IMR-90 (cell line): ENCODE results near the gene IRF4. TPM values are rescaled to one million over a fixed set of nuclear protein-coding genes. Genes with fewer than 3 reads are reported as not detected.
A peak's percentile ranks its signal among the peaks of the same experiment; 100 is the strongest.

Source experiments
- ATAC-seq: fragments of 200-7000 bp; cut with Tn5 transposase; 2 replicates; pipeline ENCODE4 v1.9.1; 2020; ENCODE audit warnings: low read depth, mild to moderate bottlenecking, moderate library complexity
- BruUV-seq: library from RNA; stranded (reverse); fragments of 400-500 nt; replicated peaks from 2 replicates; lab custom pipeline; 2021; lab: Mats Ljungman, UMichigan
- CTCF ChIA-PET: fragments of 300-600 bp; formaldehyde crosslinking; extraction: SDS; loops from one replicate; lab custom pipeline; 2021; ENCODE audit warnings: antibody characterized with exemption; lab: Yijun Ruan, JAX
- POLR2A ChIA-PET: fragments of 300-600 bp; sonication (Branson Sonifier 250); formaldehyde crosslinking; loops from one replicate; lab custom pipeline; 2022; ENCODE audit warnings: antibody characterized with exemption; ENCODE audit not compliant: unreplicated experiment; lab: Charles Lee
- DNase-seq: peaks from one replicate; pipeline ENCODE4 v3.0.0; 2013
- H2AFZ ChIP-seq: replicated peaks from 2 replicates; pipeline ENCODE3; 2013; ENCODE audit warnings: low read length, mild to moderate bottlenecking; ENCODE audit not compliant: poor library complexity
- H2AK5ac ChIP-seq: 2 replicates; pipeline ENCODE4 v1.6.1; 2013; ENCODE audit warnings: low read depth, low read length, inconsistent platforms
- H2AK9ac ChIP-seq: replicated peaks from 2 replicates; pipeline ENCODE3; 2013; ENCODE audit warnings: mild to moderate bottlenecking, low read depth, low read length, moderate library complexity; ENCODE audit not compliant: poor library complexity
- H2BK120ac ChIP-seq: 2 replicates; pipeline ENCODE4 v1.6.1; 2013; ENCODE audit warnings: low read depth, low read length, inconsistent platforms
- H2BK15ac ChIP-seq: 3 replicates; pipeline ENCODE4 v1.6.1; 2013; ENCODE audit warnings: low read depth, low read length, inconsistent platforms
- H2BK20ac ChIP-seq: 2 replicates; pipeline ENCODE4 v1.6.1; 2013; ENCODE audit warnings: low read depth, mild to moderate bottlenecking, inconsistent platforms, low read length, moderate library complexity
- H2BK5ac ChIP-seq: 2 replicates; pipeline ENCODE4 v1.6.1; 2013; ENCODE audit warnings: mild to moderate bottlenecking, low read depth, low read length, inconsistent platforms; ENCODE audit not compliant: poor library complexity, severe bottlenecking
- H3K14ac ChIP-seq: replicated peaks from 2 replicates; pipeline ENCODE4 v1.6.1; 2013; ENCODE audit warnings: low read depth, low read length, inconsistent platforms
- H3K18ac ChIP-seq: 2 replicates; pipeline ENCODE4 v1.6.1; 2013; ENCODE audit warnings: low read depth, low read length, control low read depth
- H3K23ac ChIP-seq: 2 replicates; pipeline ENCODE4 v1.6.1; 2013; ENCODE audit warnings: low read depth, low read length, inconsistent platforms
- H3K27ac ChIP-seq: 2 replicates; pipeline ENCODE4 v1.5.1; 2013; ENCODE audit warnings: mild to moderate bottlenecking, control low read depth, low read length; ENCODE audit not compliant: insufficient read depth
- H3K27me3 ChIP-seq: 2 replicates; pipeline ENCODE4 v1.6.1; 2013; ENCODE audit warnings: low read length; ENCODE audit not compliant: control insufficient read depth, insufficient read depth
- H3K36me3 ChIP-seq: 2 replicates; pipeline ENCODE4 v1.6.1; 2013; ENCODE audit warnings: low read length, mixed read lengths; ENCODE audit not compliant: control insufficient read depth, insufficient read depth
- H3K4ac ChIP-seq: 2 replicates; pipeline ENCODE4 v1.6.1; 2013; ENCODE audit warnings: low read depth, low read length, inconsistent platforms
- H3K4me1 ChIP-seq: 2 replicates; pipeline ENCODE4 v1.6.1; 2013; ENCODE audit warnings: low read length, mixed read lengths; ENCODE audit not compliant: control insufficient read depth, insufficient read depth
- H3K4me2 ChIP-seq: 2 replicates; pipeline ENCODE4 v1.6.1; 2013; ENCODE audit warnings: low read depth, mild to moderate bottlenecking, control low read depth, low read length, moderate library complexity
- H3K4me3 ChIP-seq: 2 replicates; pipeline ENCODE4 v1.5.1; 2013; ENCODE audit warnings: low read depth, mild to moderate bottlenecking, control low read depth, low read length, moderate library complexity; ENCODE audit not compliant: insufficient read depth
- H3K56ac ChIP-seq: 2 replicates; pipeline ENCODE4 v1.6.1; 2013; ENCODE audit warnings: low read length, inconsistent platforms; ENCODE audit not compliant: insufficient read depth; ENCODE audit errors: extremely low read depth
- H3K79me1 ChIP-seq, 2 experiments: 2 replicates each; pipeline ENCODE4 v1.6.1; 2013; ENCODE audit warnings: low read length in 2 of 2, inconsistent platforms in 1 of 2, low read depth in 1 of 2
- H3K9ac ChIP-seq: 2 replicates; pipeline ENCODE4 v1.6.1; 2013; ENCODE audit warnings: low read depth, low read length, control low read depth
- H3K9me1 ChIP-seq: 2 replicates; pipeline ENCODE4 v1.6.1; 2013; ENCODE audit warnings: low read length, inconsistent platforms; ENCODE audit not compliant: insufficient read depth
- H3K9me3 ChIP-seq: 2 replicates; pipeline ENCODE4 v1.6.1; 2013; ENCODE audit warnings: low read length; ENCODE audit not compliant: control insufficient read depth, insufficient read depth
- H4K20me1 ChIP-seq: 2 replicates; pipeline ENCODE4 v1.6.1; 2013; ENCODE audit warnings: low read length, inconsistent platforms; ENCODE audit not compliant: insufficient read depth
- H4K5ac ChIP-seq: 2 replicates; pipeline ENCODE4 v1.6.1; 2013; ENCODE audit warnings: mild to moderate bottlenecking, low read depth, low read length, control low read depth
- H4K8ac ChIP-seq, 2 experiments: 2 replicates each; pipeline ENCODE4 v1.6.1; 2013; ENCODE audit warnings: low read depth in 2 of 2, low read length in 2 of 2, control low read depth in 1 of 2, inconsistent platforms in 1 of 2
- H4K91ac ChIP-seq: 2 replicates; pipeline ENCODE4 v1.6.1; 2013; ENCODE audit warnings: low read depth, low read length, inconsistent platforms; ENCODE audit not compliant: insufficient read depth
- BHLHE40 ChIP-seq: fragments of 150-350 bp; IDR thresholded peaks from 2 replicates; pipeline ENCODE4 v1.6.1; 2016; ENCODE audit warnings: mild to moderate bottlenecking, low read depth, low read length
- CEBPB ChIP-seq: IDR thresholded peaks from 2 replicates; pipeline ENCODE4 v1.6.1; 2012; ENCODE audit warnings: low read depth, low read length, improper control_type of control experiment
- CHD1 ChIP-seq: IDR thresholded peaks from 2 replicates; pipeline ENCODE4 v1.6.1; 2012; ENCODE audit warnings: low read depth, low read length, improper control_type of control experiment
- ELK1 ChIP-seq: fragments of 150-350 bp; IDR thresholded peaks from 2 replicates; pipeline ENCODE4 v1.6.1; 2016; ENCODE audit warnings: low read depth, mild to moderate bottlenecking, low read length, moderate library complexity, borderline replicate concordance
- FOS ChIP-seq: fragments of 150-350 bp; IDR thresholded peaks from 2 replicates; pipeline ENCODE4 v1.6.1; 2016; ENCODE audit warnings: low read depth, low read length
- MAFK ChIP-seq: IDR thresholded peaks from 2 replicates; pipeline ENCODE4 v1.6.1; 2012; ENCODE audit warnings: low read depth, low read length, improper control_type of control experiment
- MAZ ChIP-seq: IDR thresholded peaks from 2 replicates; pipeline ENCODE4 v1.6.1; 2012; ENCODE audit warnings: low read depth, mild to moderate bottlenecking, low read length, improper control_type of control experiment, moderate library complexity, borderline replicate concordance
- MXI1 ChIP-seq: IDR thresholded peaks from 2 replicates; pipeline ENCODE4 v1.6.1; 2012; ENCODE audit warnings: low read depth, mild to moderate bottlenecking, low read length, moderate library complexity, borderline replicate concordance
- NFE2L2 ChIP-seq: fragments of 150-350 bp; IDR thresholded peaks from 2 replicates; pipeline ENCODE4 v1.6.1; 2016; ENCODE audit warnings: low read depth, mild to moderate bottlenecking, low read length
- POLR2A ChIP-seq: IDR thresholded peaks from 2 replicates; pipeline ENCODE4 v1.6.1; 2012; ENCODE audit warnings: mild to moderate bottlenecking, low read depth, low read length
- RAD21 ChIP-seq: IDR thresholded peaks from 2 replicates; pipeline ENCODE4 v1.6.1; 2012; ENCODE audit warnings: low read length, improper control_type of control experiment
- RCOR1 ChIP-seq: IDR thresholded peaks from 2 replicates; pipeline ENCODE4 v1.6.1; 2012; ENCODE audit warnings: mild to moderate bottlenecking, low read length, improper control_type of control experiment; ENCODE audit not compliant: insufficient replicate concordance
- RFX5 ChIP-seq: IDR thresholded peaks from 2 replicates; pipeline ENCODE4 v1.8.0; 2012; ENCODE audit warnings: low read depth, mild to moderate bottlenecking, low read length, moderate library complexity
- SMC3 ChIP-seq: fragments of 150-350 bp; IDR thresholded peaks from 2 replicates; pipeline ENCODE4 v1.6.1; 2016; ENCODE audit warnings: low read depth, mild to moderate bottlenecking, antibody characterized with exemption, low read length, moderate library complexity
- USF2 ChIP-seq: fragments of 150-350 bp; IDR thresholded peaks from 2 replicates; pipeline ENCODE4 v1.6.1; 2017; ENCODE audit warnings: mild to moderate bottlenecking, antibody characterized with exemption, low read length, low read depth
- WGBS, 2 experiments: methylation state at CpG; one replicate each; pipeline versions ENCODE4 v1.1.5 to v1.1.7; 2013; ENCODE audit warnings: missing lambda C conversion rate in 2 of 2; ENCODE audit not compliant: insufficient read length in 1 of 2; ENCODE audit errors: extremely low coverage in 2 of 2; 5-methylcytosine and 5-hydroxymethylcytosine counted together
- dilution Hi-C: fragments of 300-500 bp; cut with HindIII; formaldehyde crosslinking; loops from one replicate; pipeline ENCODE4 v1.14.3; 2018; ENCODE audit warnings: low sequenced_read_pairs; ENCODE audit not compliant: unreplicated experiment
- in situ Hi-C: fragments of 300-500 bp; cut with MboI; formaldehyde crosslinking; loops from 3 replicates; pipeline ENCODE4 v1.14.3; 2019; ENCODE audit warnings: low sequenced_read_pairs, inconsistent platforms, mixed read lengths
- intact Hi-C: fragments of 100-400 bp; cut with micrococcal nuclease; formaldehyde crosslinking; loops from 2 replicates; pipeline ENCODE4 v1.10.0; 2022
- polyA plus RNA-seq, 3 experiments: library from polyadenylated mRNA; depleted of rRNA; stranded (reverse); fragments of >200 nt; gene quantifications; 2 replicates each; pipeline ENCODE4 v1.2.3, GENCODE V29; 2012; ENCODE audit warnings: low replicate concordance in 1 of 3
- total RNA-seq: library from RNA; depleted of rRNA; stranded (reverse); fragments of >200 nt; gene quantifications from 2 replicates; pipeline ENCODE4 v1.2.3, GENCODE V29; 2012

Gene IRF4
- total and polyA plus RNA-seq, 2 of the 4 experiments (the other 2 are of a cell fraction): not detected

- no peak overlapping the region for H2BK5ac ChIP-seq
- ChIA-PET POLR2A (no interaction called here), CTCF (interaction anchor here (0.9 to 1.2 kb wide), 2 partner anchors 12 to 14 kb away, joined by 3 to 5 read pairs; no protein-coding TSS in a partner anchor)
- no TSS peak for BruUV-seq
- no peak overlapping the region for H3K56ac ChIP-seq
- 55% methylated on average over 4 of the region's 8 CpGs; no CpG with 5 or more reads in 1 of the 2 experiments for whole genome bisulfite sequencing, 2 experiments
- no peak overlapping the region for H4K91ac ChIP-seq
- H2AK5ac ChIP-seq: no peak overlapping the region
- no peaks in the 10 kb centered on the region for H3K79me1 ChIP-seq
- H3K9ac ChIP-seq: no peak overlapping the region
- H2BK20ac ChIP-seq: no peak overlapping the region
- H2BK15ac ChIP-seq: no peak overlapping the region
- H2AK9ac ChIP-seq: no peak overlapping the region
- no peak overlapping the region for H4K8ac ChIP-seq
- H3K9me3 ChIP-seq: peaks cover 3% of the 10 kb centered on the region; the same call in 1 of the 2 replicates
- in situ Hi-C loops: no loop called here
- no peaks in the 10 kb centered on the region; the same call in 1 of the 2 replicates for H3K36me3 ChIP-seq
- no peaks in the 10 kb centered on the region; the same call in 1 of the 2 replicates for H3K9me1 ChIP-seq
- intact Hi-C loops: no loop called here
- dilution Hi-C loops: no loop called here
- H3K4me1 ChIP-seq: no peaks in the 10 kb centered on the region
- no peak overlapping the region for H2BK120ac ChIP-seq
- H3K18ac ChIP-seq: no peak overlapping the region
- no peak overlapping the region for H3K4ac ChIP-seq
- H3K4me3 ChIP-seq: no peak overlapping the region
- no peak overlapping the region for H3K23ac ChIP-seq
- H3K27me3 ChIP-seq: no peaks in the 10 kb centered on the region
- DNase-seq (peak; percentile 53), ATAC-seq (peak; percentile 75; the same call in 1 of the 2 replicates)
- no peak overlapping the region for H3K4me2 ChIP-seq
- no peak overlapping the region for H2AFZ ChIP-seq
- H3K27ac ChIP-seq: no peak overlapping the region
- H3K14ac ChIP-seq: no peak overlapping the region
- TF ChIP-seq RAD21: no peak
- no peak for TF ChIP-seq BHLHE40
- no peak for TF ChIP-seq ELK1
- no peak for TF ChIP-seq POLR2A
- no peak for TF ChIP-seq USF2
- TF ChIP-seq RCOR1: no peak
- TF ChIP-seq MAZ: no peak
- TF ChIP-seq CHD1: no peak
- TF ChIP-seq RFX5: no peak
- no peak for TF ChIP-seq FOS
- TF ChIP-seq SMC3: no peak
- TF ChIP-seq MXI1: no peak
- TF ChIP-seq MAFK: no peak
- TF ChIP-seq CEBPB: no peak
- no peak for TF ChIP-seq NFE2L2
- H4K5ac ChIP-seq: no peak overlapping the region
- no peaks in the 10 kb centered on the region; the same call in 1 of the 2 replicates for H4K20me1 ChIP-seq
These were observed 46.7 kb upstream of the IRF4 start for GRCh38 chr6:344816-345340.
